Anterior cingulate cortex (tissue), 58 donors: ENCODE data around the gene TNS4.

Experiments
- DNase-seq, 58 donors: peaks; one replicate each; lab custom pipeline; 2025; lab: John Stamatoyannopoulos, UW

Gene TNS4

GRCh38 chr17:40460604-40460967 lies 40.8 kb downstream of the TNS4 start:
- DNase-seq: no peak

DNA sequence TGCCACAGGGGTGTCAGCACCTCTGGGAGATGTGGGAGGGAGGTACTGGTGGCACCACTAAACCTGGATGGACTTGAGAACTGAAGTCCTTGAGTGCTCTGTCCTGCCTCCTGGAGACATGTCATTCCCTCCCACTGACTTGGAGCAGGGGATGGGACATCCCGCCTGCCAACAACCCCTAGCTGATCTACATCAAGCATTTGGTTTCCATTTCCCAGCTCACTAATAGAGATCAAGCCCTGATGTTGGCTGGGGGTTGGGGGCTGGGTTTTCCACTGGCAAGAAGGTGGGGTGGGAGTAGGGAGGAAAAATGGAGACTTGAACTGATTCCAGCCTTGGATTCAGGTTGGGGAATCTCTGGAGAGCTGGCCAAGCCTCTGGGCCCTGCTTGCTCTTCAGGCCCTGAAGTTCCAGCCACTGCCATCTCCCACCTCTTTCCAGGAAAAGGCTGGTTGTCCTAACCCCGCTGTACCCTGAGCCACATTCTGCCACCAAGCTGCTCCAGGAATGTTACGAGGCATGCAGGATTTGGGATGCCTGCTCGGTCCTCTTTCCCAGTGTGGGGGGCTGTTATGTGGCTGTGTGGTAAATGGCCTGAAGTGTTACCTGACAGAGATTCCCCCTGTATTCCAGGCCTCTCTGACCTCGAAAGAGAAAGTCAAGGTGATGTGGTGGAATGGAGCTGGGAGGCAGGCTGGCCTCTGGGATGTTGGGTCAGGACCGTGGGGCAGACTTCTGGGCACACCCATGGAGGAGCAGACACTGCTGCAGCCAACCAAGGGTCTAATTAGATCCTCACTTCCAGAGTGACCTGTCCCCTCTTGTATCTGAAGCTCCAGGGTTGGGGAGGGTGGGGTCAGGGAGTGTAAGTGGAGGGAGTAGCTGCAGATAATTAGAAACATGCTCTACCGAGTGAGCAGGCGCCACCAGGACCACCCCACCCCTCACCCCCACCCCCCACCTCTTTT lies 41.5 kb downstream of the TNS4 start:
- DNase-seq: no peak

DNA sequence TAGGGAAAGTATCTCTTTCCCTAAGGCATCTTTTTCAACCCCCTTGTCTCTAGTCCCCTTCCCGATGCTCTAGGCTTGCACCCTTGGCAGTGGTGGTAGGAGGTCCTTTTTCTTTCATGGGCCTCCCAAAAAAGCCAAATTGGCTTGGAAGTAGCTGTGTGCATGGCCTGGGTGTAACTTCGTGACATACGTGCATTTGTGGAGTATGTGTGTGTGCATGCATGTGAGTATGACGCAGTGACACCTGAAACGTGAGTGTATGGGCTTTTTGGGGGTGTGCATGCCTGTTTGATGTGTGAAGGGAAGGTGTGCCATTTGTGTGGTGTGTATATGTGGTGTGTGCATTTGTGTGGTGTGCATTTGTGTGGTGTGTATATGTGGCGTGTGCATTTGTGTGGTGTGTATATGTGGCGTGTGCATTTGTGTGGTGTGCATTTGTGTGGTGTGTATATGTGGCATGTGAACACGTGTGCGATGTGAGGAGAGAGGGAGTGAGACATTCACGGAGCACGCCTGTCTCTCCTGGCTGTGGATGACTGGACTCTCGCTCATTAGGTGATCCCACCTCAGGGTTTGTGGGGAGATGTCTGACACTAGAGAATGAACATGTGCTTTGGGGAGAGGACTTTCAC lies 42.5 kb downstream of the TNS4 start:
- DNase-seq: no peak

GRCh38 chr17:40457964-40458791 lies 43.2 kb downstream of the TNS4 start:
- DNase-seq: no peak

GRCh38 chr17:40457369-40457768 lies 44.1 kb downstream of the TNS4 start:
- DNase-seq: no peak

GRCh38 chr17:40456396-40456951 lies 44.9 kb downstream of the TNS4 start:
- no peak for DNase-seq

GRCh38 chr17:40454613-40454995 lies 46.8 kb downstream of the TNS4 start:
- no peak for DNase-seq

- DNase-seq: no peak
Observed at GRCh38 chr17:40453881-40454612, 47.4 kb downstream of the TNS4 start.

DNA sequence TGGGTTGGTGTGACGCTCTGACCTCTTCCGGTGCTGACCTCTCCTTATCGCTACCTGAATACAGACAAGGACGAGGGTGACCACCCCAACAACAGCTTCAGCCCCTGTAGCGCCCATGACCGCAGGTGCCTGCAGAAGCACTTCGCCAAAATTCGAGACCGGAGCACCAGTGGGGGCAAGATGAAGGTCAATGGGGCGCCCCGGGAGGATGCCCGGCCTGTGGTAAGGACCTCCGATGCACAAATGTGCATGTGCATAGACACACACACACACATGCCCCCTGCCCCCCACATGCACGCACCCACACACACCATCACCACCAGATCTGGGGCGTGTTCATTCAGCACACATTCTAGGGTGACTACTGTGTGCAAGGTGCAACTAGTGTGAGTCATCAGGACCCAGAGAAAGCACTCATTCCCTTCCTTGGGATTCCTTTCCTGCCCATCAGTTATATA lies 48.5 kb downstream of the TNS4 start:
- no peak for DNase-seq

DNA sequence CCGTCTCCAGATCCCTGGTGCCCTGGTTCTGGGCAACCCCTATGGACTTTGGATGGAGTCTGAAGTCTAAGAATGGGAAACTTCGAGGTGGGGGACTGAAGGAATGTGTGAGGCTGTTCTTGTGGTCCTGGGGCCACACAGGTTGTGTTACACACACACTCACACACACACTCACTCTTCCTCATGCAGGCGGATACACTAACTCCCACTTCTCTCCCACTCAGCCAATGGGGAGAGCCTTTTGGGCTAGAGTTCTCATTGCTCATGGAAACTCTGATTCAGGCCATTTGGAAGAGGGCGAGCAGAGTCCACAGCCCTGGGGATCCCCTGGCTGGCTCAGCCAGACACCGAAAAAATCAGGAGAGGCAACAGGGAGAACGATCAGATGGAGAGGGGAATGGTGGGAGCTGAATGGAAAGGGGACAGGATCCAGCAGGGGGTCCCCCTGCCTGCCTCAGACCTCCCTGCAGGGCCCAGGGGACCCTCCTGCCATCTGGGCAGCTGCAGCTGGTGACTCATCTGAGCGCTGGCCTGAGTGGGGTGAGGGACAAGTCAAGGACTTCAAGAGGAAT lies 49.1 kb downstream of the TNS4 start:
- DNase-seq: no peak

- DNase-seq: no peak
Observed at GRCh38 chr17:40451420-40451819, 50.0 kb downstream of the TNS4 start.

DNA sequence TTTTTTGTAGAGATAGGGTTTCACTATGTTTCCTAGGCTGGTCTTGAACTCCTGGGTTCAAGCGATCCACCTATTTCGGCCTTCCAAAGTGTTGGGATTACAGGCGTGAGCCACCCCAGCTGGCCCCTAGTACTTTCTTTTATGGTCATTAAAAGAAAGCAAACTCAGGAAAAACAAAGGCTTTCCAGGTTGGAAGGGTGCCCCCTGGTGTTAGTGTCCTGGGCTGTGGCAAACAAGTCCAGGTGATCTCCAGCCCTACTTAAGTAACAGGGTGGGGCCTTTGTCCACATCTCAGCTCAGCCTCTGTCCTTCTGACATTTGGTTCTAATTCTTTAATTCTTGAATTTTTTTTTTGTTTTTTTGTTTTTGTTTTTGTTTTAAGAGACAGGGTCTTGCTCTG lies 51.2 kb downstream of the TNS4 start:
- no peak for DNase-seq

DNA sequence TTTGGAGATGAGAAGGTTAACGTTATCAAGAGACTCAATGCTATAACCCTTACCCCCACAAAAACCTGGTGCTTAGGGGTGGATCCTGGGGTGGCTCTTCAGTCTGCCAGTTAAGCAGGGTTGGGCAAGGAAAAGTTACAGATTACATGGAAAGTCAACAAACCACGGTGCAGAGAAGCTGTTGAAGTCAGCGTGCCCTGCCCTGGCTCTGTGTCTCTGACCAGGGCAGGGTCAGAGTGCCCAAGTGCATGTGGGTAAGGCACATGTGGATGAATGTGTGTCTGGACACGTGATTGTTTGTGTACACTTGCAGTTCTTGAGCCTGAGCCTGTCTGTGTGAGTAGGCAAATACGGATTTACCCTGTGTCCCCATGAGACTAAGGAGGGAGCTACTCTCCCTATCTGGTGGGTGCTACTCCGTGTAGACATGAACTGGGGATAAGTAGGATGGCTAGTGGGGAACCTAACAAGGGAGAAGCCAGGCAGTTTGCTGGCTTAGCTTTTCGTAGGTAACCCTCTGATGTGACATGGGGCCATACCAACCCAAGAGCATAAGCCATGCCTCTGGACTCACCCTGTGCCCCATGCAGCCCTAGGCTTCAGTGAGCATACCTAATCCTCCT lies 52.7 kb downstream of the TNS4 start:
- DNase-seq: no peak

DNA sequence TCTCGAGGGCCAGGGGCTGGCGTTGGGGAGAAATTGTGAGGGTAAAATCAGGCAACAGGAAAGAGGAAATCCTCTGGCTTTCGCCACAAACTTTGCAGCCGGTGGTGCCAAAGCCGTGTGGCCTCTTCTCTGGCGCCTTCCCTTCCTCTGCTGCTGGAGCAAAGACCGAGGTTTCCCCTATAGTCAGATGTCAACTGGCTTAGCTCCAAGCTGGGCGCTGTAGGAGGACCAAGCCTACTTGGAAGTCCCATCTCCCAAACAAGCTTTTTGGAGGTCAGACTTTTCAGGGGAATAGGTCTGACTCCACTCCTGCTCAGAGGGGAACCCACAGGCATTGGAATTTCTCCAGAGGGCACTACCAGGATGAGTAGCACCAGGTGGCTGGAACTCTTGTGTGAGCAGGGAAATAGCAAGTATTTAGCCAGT lies 53.2 kb downstream of the TNS4 start:
- DNase-seq: no peak

DNA sequence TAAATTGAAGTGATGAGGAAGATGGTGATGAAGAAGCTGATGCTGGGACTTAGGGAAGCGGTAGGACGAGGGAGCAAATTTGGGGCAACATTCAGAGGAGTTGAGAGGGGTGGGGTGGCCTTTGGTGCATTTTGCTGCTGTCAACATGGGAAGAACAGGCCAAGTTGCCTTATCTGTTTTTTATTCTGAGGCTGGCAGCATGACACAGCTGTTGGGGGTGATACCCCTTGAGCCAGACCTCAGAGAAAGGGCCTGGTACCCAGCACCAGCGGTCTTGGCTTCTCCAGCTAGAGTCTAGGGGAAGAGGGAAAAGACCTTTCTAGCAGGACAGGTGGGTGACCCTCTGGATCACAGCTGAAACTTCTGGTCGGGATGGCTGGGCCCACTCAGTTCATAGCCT lies 53.6 kb downstream of the TNS4 start:
- DNase-seq: no peak

DNA sequence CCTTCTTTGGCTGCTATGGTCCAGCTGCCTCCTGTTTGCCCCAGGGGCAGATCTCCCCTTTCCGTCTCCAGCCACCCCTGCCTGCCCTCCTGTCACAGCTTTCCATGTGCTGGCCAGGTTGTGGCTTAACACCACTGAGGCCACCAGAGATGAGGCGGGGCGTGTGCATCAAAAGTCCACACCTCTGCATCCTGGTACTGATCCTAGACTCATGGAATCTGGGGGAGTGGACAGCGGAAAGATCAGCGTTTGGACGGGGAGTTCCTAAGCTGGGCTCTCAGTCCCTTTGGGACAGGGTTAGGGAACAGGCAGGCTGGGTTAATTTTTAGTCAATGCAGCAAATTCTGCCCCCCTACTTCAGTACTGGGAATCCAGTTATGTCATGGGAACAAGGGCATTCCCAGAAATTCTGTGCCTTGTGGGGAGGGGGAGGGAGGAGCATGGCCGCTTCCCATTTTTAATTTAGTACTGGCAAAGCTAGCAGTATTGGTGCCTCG lies 54.2 kb downstream of the TNS4 start:
- DNase-seq: no peak

GRCh38 chr17:40445751-40446468 lies 55.5 kb downstream of the TNS4 start:
- no peak for DNase-seq
